ENCODE measurements around the gene EHD1. TPM values are rescaled to one million over a fixed set of nuclear protein-coding genes. Genes with fewer than 3 reads are reported as not detected.

The EHD1 gene
- total and polyA plus RNA-seq, 4 donors: 40.9 to 102 (median 79.1) TPM

GRCh38 chr11:64839335-64839734 lies 39.1 kb downstream of the EHD1 start:
- 92% methylated on average over 13 of the region's 13 CpGs for WGBS (ENCODE audit: insufficient coverage)
- Histone ChIP-seq H3K4me1 (ENCODE audit: control insufficient read depth, insufficient read depth, low read length) (peaks cover 7% of the 10 kb centered on the region), H3K27me3 (ENCODE audit: control insufficient read depth, insufficient read depth, low read length) (peaks cover 11% of the 10 kb centered on the region), H3K36me3 (ENCODE audit: control insufficient read depth, insufficient read depth, low read length) (peaks cover 14% of the 10 kb centered on the region), H3K4me3 (ENCODE audit: low read depth, low read length) (no peak overlapping the region), H3K27ac (ENCODE audit: low read depth, low read length) (no peak overlapping the region), H3K9me3 (ENCODE audit: control insufficient read depth, insufficient read depth, low read length) (no peaks in the 10 kb centered on the region)
- DNase-seq (ENCODE audit: low read depth in 4 of 6, low spot score in 6 of 6): no peak

GRCh38 chr11:64838600-64839334 lies 39.7 kb downstream of the EHD1 start:
- H3K27ac ChIP-seq (ENCODE audit: low read depth, low read length): no peak overlapping the region
- H3K4me1 ChIP-seq (ENCODE audit: control insufficient read depth, insufficient read depth, low read length): peaks cover 7% of the 10 kb centered on the region
- H3K27me3 ChIP-seq (ENCODE audit: control insufficient read depth, insufficient read depth, low read length): peaks cover 5% of the 10 kb centered on the region
- no peak overlapping the region for H3K4me3 ChIP-seq (ENCODE audit: low read depth, low read length)
- no peak for DNase-seq (ENCODE audit: low read depth in 4 of 6, low spot score in 6 of 6)
- peaks cover 19% of the 10 kb centered on the region for H3K36me3 ChIP-seq (ENCODE audit: control insufficient read depth, insufficient read depth, low read length)
- WGBS (ENCODE audit: insufficient coverage): 91% methylated on average over 26 of the region's 28 CpGs
- no peaks in the 10 kb centered on the region for H3K9me3 ChIP-seq (ENCODE audit: control insufficient read depth, insufficient read depth, low read length)

- Histone ChIP-seq H3K4me1 (ENCODE audit: control insufficient read depth, insufficient read depth, low read length) (peaks cover 2% of the 10 kb centered on the region), H3K9me3 (ENCODE audit: control insufficient read depth, insufficient read depth, low read length) (no peaks in the 10 kb centered on the region), H3K27me3 (ENCODE audit: control insufficient read depth, insufficient read depth, low read length) (no peaks in the 10 kb centered on the region), H3K27ac (ENCODE audit: low read depth, low read length) (no peak overlapping the region), H3K36me3 (ENCODE audit: control insufficient read depth, insufficient read depth, low read length) (peaks cover 23% of the 10 kb centered on the region), H3K4me3 (ENCODE audit: low read depth, low read length) (no peak overlapping the region)
- 94% methylated on average over 6 of the region's 10 CpGs for WGBS (ENCODE audit: insufficient coverage)
- no peak for DNase-seq (ENCODE audit: low read depth in 4 of 6, low spot score in 6 of 6)
These were observed 40.5 kb downstream of the EHD1 start for GRCh38 chr11:64837887-64838351.

- 78% methylated on average over 10 of the region's 16 CpGs for WGBS (ENCODE audit: insufficient coverage)
- peaks cover 26% of the 10 kb centered on the region for H3K36me3 ChIP-seq (ENCODE audit: control insufficient read depth, insufficient read depth, low read length)
- no peak for DNase-seq (ENCODE audit: low read depth in 4 of 6, low spot score in 6 of 6)
- H3K27me3 ChIP-seq (ENCODE audit: control insufficient read depth, insufficient read depth, low read length): no peaks in the 10 kb centered on the region
- H3K9me3 ChIP-seq (ENCODE audit: control insufficient read depth, insufficient read depth, low read length): no peaks in the 10 kb centered on the region
- H3K4me1 ChIP-seq (ENCODE audit: control insufficient read depth, insufficient read depth, low read length): peaks cover 7% of the 10 kb centered on the region
- no peak overlapping the region for H3K27ac ChIP-seq (ENCODE audit: low read depth, low read length)
- no peak overlapping the region for H3K4me3 ChIP-seq (ENCODE audit: low read depth, low read length)
These were observed 41.9 kb downstream of the EHD1 start for GRCh38 chr11:64836448-64837072.

- H3K27me3 ChIP-seq (ENCODE audit: control insufficient read depth, insufficient read depth, low read length): no peaks in the 10 kb centered on the region
- H3K36me3 ChIP-seq (ENCODE audit: control insufficient read depth, insufficient read depth, low read length): peaks cover 26% of the 10 kb centered on the region
- H3K27ac ChIP-seq (ENCODE audit: low read depth, low read length): no peak overlapping the region
- H3K4me1 ChIP-seq (ENCODE audit: control insufficient read depth, insufficient read depth, low read length): peaks cover 10% of the 10 kb centered on the region
- H3K9me3 ChIP-seq (ENCODE audit: control insufficient read depth, insufficient read depth, low read length): no peaks in the 10 kb centered on the region
- 82% methylated on average over 14 of the region's 17 CpGs for WGBS (ENCODE audit: insufficient coverage)
- no peak overlapping the region for H3K4me3 ChIP-seq (ENCODE audit: low read depth, low read length)
- DNase-seq (ENCODE audit: low read depth in 4 of 6, low spot score in 6 of 6): no peak
These were observed 42.6 kb downstream of the EHD1 start for GRCh38 chr11:64835616-64836447.

- 85% methylated on average over 27 of the region's 29 CpGs for WGBS (ENCODE audit: insufficient coverage)
- Histone ChIP-seq H3K9me3 (ENCODE audit: control insufficient read depth, insufficient read depth, low read length) (no peaks in the 10 kb centered on the region), H3K27me3 (ENCODE audit: control insufficient read depth, insufficient read depth, low read length) (no peaks in the 10 kb centered on the region), H3K4me1 (ENCODE audit: control insufficient read depth, insufficient read depth, low read length) (peaks cover 13% of the 10 kb centered on the region), H3K27ac (ENCODE audit: low read depth, low read length) (no peak overlapping the region), H3K4me3 (ENCODE audit: low read depth, low read length) (no peak overlapping the region), H3K36me3 (ENCODE audit: control insufficient read depth, insufficient read depth, low read length) (peaks cover 24% of the 10 kb centered on the region)
- no peak for DNase-seq (ENCODE audit: low read depth in 4 of 6, low spot score in 6 of 6)
These were observed 43.5 kb downstream of the EHD1 start for GRCh38 chr11:64834723-64835615.

- 85% methylated on average over 25 of the region's 25 CpGs for WGBS (ENCODE audit: insufficient coverage)
- H3K9me3 ChIP-seq (ENCODE audit: control insufficient read depth, insufficient read depth, low read length): no peaks in the 10 kb centered on the region
- H3K27me3 ChIP-seq (ENCODE audit: control insufficient read depth, insufficient read depth, low read length): no peaks in the 10 kb centered on the region
- peaks cover 25% of the 10 kb centered on the region for H3K36me3 ChIP-seq (ENCODE audit: control insufficient read depth, insufficient read depth, low read length)
- DNase-seq (ENCODE audit: low read depth in 4 of 6, low spot score in 6 of 6): no peak
- H3K27ac ChIP-seq (ENCODE audit: low read depth, low read length): no peak overlapping the region
- H3K4me3 ChIP-seq (ENCODE audit: low read depth, low read length): no peak overlapping the region
- H3K4me1 ChIP-seq (ENCODE audit: control insufficient read depth, insufficient read depth, low read length): peaks cover 13% of the 10 kb centered on the region
These were observed 44.2 kb downstream of the EHD1 start for GRCh38 chr11:64834031-64834722.

- H3K4me3 ChIP-seq (ENCODE audit: low read depth, low read length): no peak overlapping the region
- H3K4me1 ChIP-seq (ENCODE audit: control insufficient read depth, insufficient read depth, low read length): peaks cover 13% of the 10 kb centered on the region
- peaks cover 25% of the 10 kb centered on the region for H3K36me3 ChIP-seq (ENCODE audit: control insufficient read depth, insufficient read depth, low read length)
- no peak for DNase-seq (ENCODE audit: low read depth in 4 of 6, low spot score in 6 of 6)
- no peaks in the 10 kb centered on the region for H3K27me3 ChIP-seq (ENCODE audit: control insufficient read depth, insufficient read depth, low read length)
- 83% methylated on average over 4 of the region's 10 CpGs for WGBS (ENCODE audit: insufficient coverage)
- H3K9me3 ChIP-seq (ENCODE audit: control insufficient read depth, insufficient read depth, low read length): no peaks in the 10 kb centered on the region
- no peak overlapping the region for H3K27ac ChIP-seq (ENCODE audit: low read depth, low read length)
These were observed 44.9 kb downstream of the EHD1 start for GRCh38 chr11:64833509-64833908.
